Endodermal cell (in vitro differentiated cells): ENCODE results near the gene MAB21L4. TPM values are rescaled to one million over a fixed set of nuclear protein-coding genes. Genes with fewer than 3 reads are reported as not detected.

ENCODE experiments used
- DNase-seq: peaks from one replicate; pipeline ENCODE4 v3.0.0-alpha.2; 2017
- H3K27ac ChIP-seq: 2 replicates; pipeline ENCODE4 v1.5.1; 2013; ENCODE audit warnings: mild to moderate bottlenecking, low read depth, low read length, moderate library complexity
- H3K27me3 ChIP-seq: 2 replicates; pipeline ENCODE4 v1.6.1; 2013; ENCODE audit warnings: mild to moderate bottlenecking, low read length, moderate library complexity; ENCODE audit not compliant: insufficient read depth, control insufficient read depth, poor library complexity, severe bottlenecking
- H3K36me3 ChIP-seq: 2 replicates; pipeline ENCODE4 v1.7.0; 2013; ENCODE audit warnings: mild to moderate bottlenecking, low read length, moderate library complexity; ENCODE audit not compliant: control insufficient read depth, insufficient read depth
- H3K4me1 ChIP-seq: one replicate; pipeline ENCODE4 v1.7.0; 2013; ENCODE audit warnings: low read length; ENCODE audit not compliant: control insufficient read depth, insufficient read depth
- H3K4me3 ChIP-seq: 2 replicates; pipeline ENCODE4 v1.5.1; 2013; ENCODE audit warnings: mild to moderate bottlenecking, low read length, moderate library complexity
- H3K9ac ChIP-seq: 2 replicates; pipeline ENCODE4 v1.6.1; 2013; ENCODE audit warnings: mild to moderate bottlenecking, low read length, moderate library complexity; ENCODE audit not compliant: poor library complexity, severe bottlenecking; ENCODE audit errors: extremely low read depth
- H3K9me3 ChIP-seq: 2 replicates; pipeline ENCODE4 v1.6.1; 2013; ENCODE audit warnings: mild to moderate bottlenecking, low read length, moderate library complexity; ENCODE audit not compliant: control insufficient read depth
- H3K27ac Mint-ChIP-seq: 2 replicates; pipeline ENCODE4 v1.8.0; 2020; ENCODE audit warnings: mixed read lengths
- H3K27me3 Mint-ChIP-seq: 2 replicates; pipeline ENCODE4 v1.8.0; 2021; ENCODE audit warnings: mild to moderate bottlenecking, mixed read lengths; ENCODE audit not compliant: insufficient read depth
- H3K36me3 Mint-ChIP-seq: 2 replicates; pipeline ENCODE4 v1.8.0; 2020; ENCODE audit warnings: low read depth, mixed read lengths
- H3K4me1 Mint-ChIP-seq: 2 replicates; pipeline ENCODE4 v1.8.0; 2020; ENCODE audit warnings: mixed read lengths
- H3K4me3 Mint-ChIP-seq: 2 replicates; pipeline ENCODE4 v1.8.0; 2020; ENCODE audit warnings: mild to moderate bottlenecking, moderate library complexity, mixed read lengths
- H3K9me3 Mint-ChIP-seq: 2 replicates; pipeline ENCODE4 v1.8.0; 2020; ENCODE audit warnings: mild to moderate bottlenecking, mixed read lengths
- CTCF ChIP-seq: fragments of 200-600 bp; sonication (generic); conservative IDR thresholded peaks from 2 replicates; pipeline ENCODE4 v1.5.0; 2021; ENCODE audit warnings: antibody characterized with exemption, mild to moderate bottlenecking
- WGBS, 2 experiments: methylation state at CpG; one replicate each; pipeline versions ENCODE4 v1.1.5 to v1.1.7; 2013; ENCODE audit warnings: missing lambda C conversion rate in 2 of 2, mixed read lengths in 1 of 2; ENCODE audit not compliant: insufficient coverage in 1 of 2, insufficient read length in 1 of 2; 5-methylcytosine and 5-hydroxymethylcytosine counted together
- total RNA-seq, 2 donors: library from RNA; stranded (reverse); fragmentation: NEBNext Ultra II Directional in 1 of 2; extraction: Animal tissue kit (Norgen Biotek cat#: 25700) in 1 of 2; gene quantifications; 2 replicates in 1 of 2; 3 replicates in 1 of 2; pipeline ENCODE4 v1.2.1, GENCODE V29; 2021

Gene MAB21L4
- total RNA-seq, 2 donors from 2014 or later, result 0.31 TPM; not detected in 1

GRCh38 chr2:240873805-240874714 lies 21.9 kb downstream of the MAB21L4 start:
- TF ChIP-seq CTCF, result peak; percentile 48
- no peaks in the 10 kb centered on the region for H3K9me3 ChIP-seq
- WGBS, 2 experiments, result 91 to 92% methylated on average over 23 to 33 of the region's 33 CpGs
- no peak for DNase-seq
- no peaks in the 10 kb centered on the region for H3K27me3 ChIP-seq
- no peaks in the 10 kb centered on the region for H3K27me3 Mint-ChIP-seq
- H3K9ac ChIP-seq, result no peak overlapping the region
- H3K4me1 ChIP-seq, result peaks cover 3% of the 10 kb centered on the region
- H3K9me3 Mint-ChIP-seq, result no peaks in the 10 kb centered on the region
- H3K4me1 Mint-ChIP-seq, result no peaks in the 10 kb centered on the region
- no peak overlapping the region for H3K4me3 ChIP-seq
- H3K36me3 Mint-ChIP-seq, result no peaks in the 10 kb centered on the region
- no peak overlapping the region for H3K27ac ChIP-seq
- H3K27ac Mint-ChIP-seq, result no peak overlapping the region
- H3K4me3 Mint-ChIP-seq, result no peak overlapping the region
- H3K36me3 ChIP-seq, result no peaks in the 10 kb centered on the region

- Histone ChIP-seq H3K9ac (no peak overlapping the region), H3K36me3 (no peaks in the 10 kb centered on the region), H3K27me3 (no peaks in the 10 kb centered on the region), H3K4me1 (peaks cover 3% of the 10 kb centered on the region), H3K27ac (no peak overlapping the region), H3K9me3 (no peaks in the 10 kb centered on the region), H3K4me3 (no peak overlapping the region)
- H3K36me3 Mint-ChIP-seq, result no peaks in the 10 kb centered on the region
- H3K27me3 Mint-ChIP-seq, result no peaks in the 10 kb centered on the region
- H3K4me1 Mint-ChIP-seq, result peaks cover 3% of the 10 kb centered on the region
- 93 to 94% methylated on average over 11 to 21 of the region's 21 CpGs for WGBS, 2 experiments
- no peaks in the 10 kb centered on the region for H3K9me3 Mint-ChIP-seq
- no peak for TF ChIP-seq CTCF
- no peak overlapping the region for H3K4me3 Mint-ChIP-seq
- no peak overlapping the region for H3K27ac Mint-ChIP-seq
- no peak for DNase-seq
Measured at GRCh38 chr2:240873098-240873788, 22.7 kb downstream of the MAB21L4 start.

GRCh38 chr2:240872317-240873097 lies 23.4 kb downstream of the MAB21L4 start:
- TF ChIP-seq CTCF, result no peak
- Histone ChIP-seq H3K4me1 (peaks cover 3% of the 10 kb centered on the region), H3K9me3 (no peaks in the 10 kb centered on the region), H3K27ac (no peak overlapping the region), H3K27me3 (no peaks in the 10 kb centered on the region), H3K9ac (no peak overlapping the region), H3K36me3 (no peaks in the 10 kb centered on the region), H3K4me3 (no peak overlapping the region)
- 93 to 94% methylated on average over 13 to 17 of the region's 17 CpGs for WGBS, 2 experiments
- Mint-ChIP-seq H3K4me3 (no peak overlapping the region), H3K27ac (no peak overlapping the region), H3K9me3 (no peaks in the 10 kb centered on the region), H3K4me1 (peaks cover 7% of the 10 kb centered on the region), H3K36me3 (no peaks in the 10 kb centered on the region), H3K27me3 (no peaks in the 10 kb centered on the region)
- DNase-seq, result no peak
